ENCODE data around the gene KLHL36. TPM values are rescaled to one million over a fixed set of nuclear protein-coding genes. Genes with fewer than 3 reads are reported as not detected.
"Not testable (repeated sequence)": the region's sequence is repeated elsewhere in the genome, so short reads cannot be mapped to it uniquely, and the experiment has no call there.

Gene KLHL36
- total RNA-seq, 4 donors from 2014 or later, result 43.4 to 70.7 (median 67.2) TPM

GRCh38 chr16:84631886-84632285 lies 16.4 kb upstream of the KLHL36 start:
- no peaks in the 10 kb centered on the region for H3K9me3 ChIP-seq
- no peaks in the 10 kb centered on the region for H3K27me3 ChIP-seq
- no peak for DNase-seq (ENCODE audit: low spot score in 2 of 2)
- TF ChIP-seq POLR2A (IDR thresholded peaks at IDR 0.05) (no peak), EP300 (IDR thresholded peaks at IDR 0.05) (no peak), CTCF (IDR thresholded peaks at IDR 0.05) (no peak), POLR2AphosphoS5 (IDR thresholded peaks at IDR 0.05) (no peak)
- H3K4me1 ChIP-seq, result peaks cover 10% of the 10 kb centered on the region
- no peak overlapping the region for H3K27ac ChIP-seq
- H3K4me3 ChIP-seq, result no peak overlapping the region
- no peaks in the 10 kb centered on the region for H3K36me3 ChIP-seq
- 82% methylated on average over 6 of the region's 6 CpGs for WGBS

GRCh38 chr16:84632862-84633261 lies 15.4 kb upstream of the KLHL36 start:
- not testable (repeated sequence) for H3K4me1 ChIP-seq; DNase-seq (ENCODE audit: low spot score in 2 of 2); H3K27ac ChIP-seq; H3K27me3 ChIP-seq; H3K36me3 ChIP-seq; H3K4me3 ChIP-seq; H3K9me3 ChIP-seq
- WGBS, result 94% methylated on average over 7 of the region's 7 CpGs

GRCh38 chr16:84633622-84634021 lies 14.7 kb upstream of the KLHL36 start:
- no peak overlapping the region for H3K4me3 ChIP-seq
- TF ChIP-seq POLR2A (IDR thresholded peaks at IDR 0.05) (no peak), EP300 (IDR thresholded peaks at IDR 0.05) (no peak), POLR2AphosphoS5 (IDR thresholded peaks at IDR 0.05) (no peak)
- no peak overlapping the region for H3K27ac ChIP-seq
- WGBS, result 54% methylated on average over 9 of the region's 9 CpGs
- H3K27me3 ChIP-seq, result no peaks in the 10 kb centered on the region
- H3K36me3 ChIP-seq, result no peaks in the 10 kb centered on the region
- peaks cover 10% of the 10 kb centered on the region for H3K4me1 ChIP-seq
- DNase-seq (ENCODE audit: low spot score in 2 of 2), result no peak
- H3K9me3 ChIP-seq, result no peaks in the 10 kb centered on the region

GRCh38 chr16:84635702-84636101 lies 12.6 kb upstream of the KLHL36 start:
- H3K27ac ChIP-seq, result no peak overlapping the region
- WGBS, result 28% methylated on average over 8 of the region's 8 CpGs
- peaks cover 10% of the 10 kb centered on the region for H3K4me1 ChIP-seq
- TF ChIP-seq POLR2A (IDR thresholded peaks at IDR 0.05), result no peak
- TF ChIP-seq POLR2AphosphoS5 (IDR thresholded peaks at IDR 0.05), result no peak
- TF ChIP-seq CTCF (IDR thresholded peaks at IDR 0.05), result no peak
- no peak for TF ChIP-seq EP300 (IDR thresholded peaks at IDR 0.05)
- no peaks in the 10 kb centered on the region for H3K27me3 ChIP-seq
- no peak for DNase-seq (ENCODE audit: low spot score in 2 of 2)
- no peak overlapping the region for H3K4me3 ChIP-seq
- no peaks in the 10 kb centered on the region for H3K36me3 ChIP-seq
- H3K9me3 ChIP-seq, result no peaks in the 10 kb centered on the region

GRCh38 chr16:84637709-84638108 lies 10.6 kb upstream of the KLHL36 start:
- DNase-seq (ENCODE audit: low spot score in 2 of 2), result no peak
- no peak overlapping the region for H3K4me3 ChIP-seq
- no peak overlapping the region for H3K27ac ChIP-seq
- H3K4me1 ChIP-seq, result peaks cover 25% of the 10 kb centered on the region
- H3K36me3 ChIP-seq, result no peaks in the 10 kb centered on the region
- H3K27me3 ChIP-seq, result no peaks in the 10 kb centered on the region
- WGBS, result 87% methylated on average over 4 of the region's 4 CpGs
- no peak for TF ChIP-seq POLR2A (IDR thresholded peaks at IDR 0.05)
- no peak for TF ChIP-seq POLR2AphosphoS5 (IDR thresholded peaks at IDR 0.05)
- no peak for TF ChIP-seq CTCF (IDR thresholded peaks at IDR 0.05)
- TF ChIP-seq EP300 (IDR thresholded peaks at IDR 0.05), result no peak
- no peaks in the 10 kb centered on the region for H3K9me3 ChIP-seq

GRCh38 chr16:84638231-84638806 lies 10.0 kb upstream of the KLHL36 start:
- Histone ChIP-seq H3K4me1 (peaks cover 31% of the 10 kb centered on the region), H3K9me3 (no peaks in the 10 kb centered on the region), H3K27ac (no peak overlapping the region), H3K27me3 (no peaks in the 10 kb centered on the region), H3K4me3 (no peak overlapping the region), H3K36me3 (no peaks in the 10 kb centered on the region)
- TF ChIP-seq POLR2AphosphoS5 (IDR thresholded peaks at IDR 0.05) (no peak), POLR2A (IDR thresholded peaks at IDR 0.05) (no peak), CTCF (IDR thresholded peaks at IDR 0.05) (no peak), EP300 (IDR thresholded peaks at IDR 0.05) (no peak)
- WGBS, result 79% methylated on average over 8 of the region's 8 CpGs
- no peak for DNase-seq (ENCODE audit: low spot score in 2 of 2)

Measured in suprapubic skin (tissue), 4 donors.